Measurements from ENCODE around the gene MYBPC3.

GRCh38 chr11:47380078-47380477, 27.6 kb upstream of the MYBPC3 start:
- TF ChIP-seq GATA2 (IDR thresholded peaks at IDR 0.05; ENCODE audit: low read depth, low read length) (no peak), GATA3 (IDR thresholded peaks at IDR 0.05; ENCODE audit: low read depth, low read length) (no peak)

All from SH-SY5Y (cell line).